K562 (cell line): ENCODE results near the gene INHA. TPM values are rescaled to one million over a fixed set of nuclear protein-coding genes. Genes with fewer than 3 reads are reported as not detected.

Experiments
- ATAC-seq: fragments of 200-7000 bp; cut with Tn5 transposase; 3 replicates; pipeline ENCODE4 v1.9.1; 2020; ENCODE audit warnings: moderate library complexity
- BruUV-seq: library from RNA; stranded (reverse); fragments of 400-500 nt; replicated peaks from 2 replicates; lab custom pipeline; 2021; lab: Mats Ljungman, UMichigan
- CTCF ChIA-PET: fragments of 300-600 bp; formaldehyde crosslinking; extraction: SDS; loops from one replicate; lab custom pipeline; 2021; ENCODE audit warnings: low intra/inter-chr PET ratio; lab: Yijun Ruan, JAX
- POLR2A ChIA-PET: fragments of 300-600, 350-650 bp; sonication (Branson Sonifier 250); formaldehyde crosslinking; extraction: SDS; loops from one replicate; lab custom pipeline; 2021; ENCODE audit warnings: antibody characterized with exemption, inconsistent platforms; lab: Yijun Ruan, JAX
- DNase-seq, 4 experiments: peaks; one replicate each; pipeline versions ENCODE4 v3.0.0 to v3.0.0-alpha.2; 2011 to 2018; ENCODE audit warnings: low spot score in 3 of 4, mixed read lengths in 3 of 4; ENCODE audit errors: extremely low read depth in 1 of 4
- FAIRE-seq: peaks from 2 replicates; lab custom pipeline; 2011; peaks lifted over from hg19 to GRCh38; lab: Jason Lieb, UNC
- H2AFZ ChIP-seq: 2 replicates; pipeline ENCODE4 v1.6.0; 2011; ENCODE audit warnings: low read depth, low read length, control low read depth, inconsistent platforms
- H3K27ac ChIP-seq: fragments of 200-600 bp; 3 replicates; pipeline ENCODE4 v1.8.0; 2011; ENCODE audit warnings: low read depth, mild to moderate bottlenecking, control low read depth, inconsistent platforms, low read length, moderate library complexity, mixed read lengths; ENCODE audit errors: extremely low read depth
- H3K27me3 ChIP-seq, 2 experiments: fragments of 300-600 bp in 1 of 2; 2 replicates in 1 of 2; 3 replicates in 1 of 2; pipeline versions ENCODE4 v1.6.0 to v1.8.0; 2011; ENCODE audit warnings: inconsistent platforms in 2 of 2, low read length in 2 of 2, mild to moderate bottlenecking in 1 of 2, mixed read lengths in 1 of 2, moderate library complexity in 1 of 2; ENCODE audit not compliant: control insufficient read depth in 2 of 2, insufficient read depth in 2 of 2
- H3K36me3 ChIP-seq: fragments of 300-600 bp; 3 replicates; pipeline ENCODE4 v1.8.0; 2011; ENCODE audit warnings: mild to moderate bottlenecking, low read length, inconsistent platforms; ENCODE audit not compliant: control insufficient read depth, insufficient read depth
- H3K4me1 ChIP-seq, 2 experiments: fragments of 200-600 bp in 1 of 2; replicated peaks in 1 of 2; 2 replicates in 1 of 2; 3 replicates in 1 of 2; pipeline versions ENCODE4 v1.5.1 to v1.8.0; 2011; ENCODE audit warnings: inconsistent platforms in 2 of 2, low read length in 2 of 2, mild to moderate bottlenecking in 1 of 2, mixed read lengths in 1 of 2, moderate library complexity in 1 of 2; ENCODE audit not compliant: control insufficient read depth in 2 of 2, insufficient read depth in 2 of 2
- H3K4me2 ChIP-seq: 2 replicates; pipeline ENCODE4 v1.6.1; 2011; ENCODE audit warnings: low read length, control low read depth, inconsistent platforms, mixed read lengths; ENCODE audit not compliant: insufficient read depth
- H3K4me3 ChIP-seq: fragments of 200-600 bp; sonication (generic), shearing (Covaris generic); 2 replicates; pipeline ENCODE4 v1.5.1; 2016; ENCODE audit warnings: control low read depth, inconsistent platforms
- H3K79me2 ChIP-seq: fragments of 200-600 bp; 3 replicates; pipeline ENCODE4 v1.8.0; 2011; ENCODE audit warnings: low read length, inconsistent platforms; ENCODE audit not compliant: control insufficient read depth, insufficient read depth
- H3K9ac ChIP-seq, 2 experiments: 2 replicates each; pipeline versions ENCODE4 v1.6.0 to v1.6.1; 2011; ENCODE audit warnings: low read depth in 2 of 2, low read length in 2 of 2, control low read depth in 1 of 2, inconsistent platforms in 1 of 2, mild to moderate bottlenecking in 1 of 2, mixed read lengths in 1 of 2; ENCODE audit not compliant: insufficient read depth in 1 of 2
- H3K9me1 ChIP-seq: one replicate; pipeline ENCODE4 v1.6.0; 2011; ENCODE audit warnings: inconsistent platforms, mild to moderate bottlenecking, low read length, moderate library complexity; ENCODE audit not compliant: control insufficient read depth, insufficient read depth
- H3K9me3 ChIP-seq: replicated peaks from 2 replicates; pipeline ENCODE4 v1.5.1; 2011; ENCODE audit warnings: low read depth, low read length, inconsistent platforms; ENCODE audit not compliant: control insufficient read depth, insufficient read depth
- H4K20me1 ChIP-seq: replicated peaks from 2 replicates; pipeline ENCODE4 v1.6.1; 2011; ENCODE audit warnings: low read length, inconsistent platforms, mixed read lengths; ENCODE audit not compliant: control insufficient read depth, insufficient read depth
- KDM5B ChIP-seq: fragments of 200-600 bp; sonication (generic); IDR thresholded peaks from 2 replicates; pipeline ENCODE4 v1.6.1; 2012; ENCODE audit warnings: low read depth, mild to moderate bottlenecking, moderate library complexity, low read length, control low read depth, inconsistent platforms; ENCODE audit not compliant: insufficient replicate concordance
- NFE2 ChIP-seq: IDR thresholded peaks from 2 replicates; pipeline ENCODE4 v1.6.1; 2014; ENCODE audit warnings: antibody characterized with exemption, low read depth
- SIN3A ChIP-seq, 2 experiments: fragments of 150-350 bp in 1 of 2; IDR thresholded peaks; 2 replicates each; pipeline ENCODE4 v1.6.1; 2011 to 2016; ENCODE audit warnings: borderline replicate concordance in 2 of 2, low read depth in 2 of 2, low read length in 2 of 2, mild to moderate bottlenecking in 2 of 2, moderate library complexity in 2 of 2; ENCODE audit not compliant: control insufficient read depth in 1 of 2
- TSC22D4 ChIP-seq: fragments of 450-650 bp; IDR thresholded peaks from 2 replicates; pipeline ENCODE4 v1.6.1; 2016; ENCODE audit warnings: missing genetic modification characterization, missing biosample characterization, control low read depth
- XRCC3 ChIP-seq: fragments of 450-650 bp; IDR thresholded peaks from 2 replicates; pipeline ENCODE4 v1.6.1; 2017; ENCODE audit warnings: mild to moderate bottlenecking, moderate library complexity
- ZNF316 ChIP-seq: fragments of 450-650 bp; IDR thresholded peaks from 2 replicates; pipeline ENCODE4 v1.6.1; 2016
- WGBS: fragments of 100-300 bp; shearing (Covaris generic); methylation state at CpG from one replicate; pipeline ENCODE4 v1.1.6; 2016; ENCODE audit warnings: low coverage, mixed read lengths; ENCODE audit not compliant: insufficient coverage; ENCODE audit errors: missing lambda C conversion rate; 5-methylcytosine and 5-hydroxymethylcytosine counted together
- in situ Hi-C: fragments of 300-500 bp; cut with MboI; formaldehyde crosslinking; loops from 4 replicates; pipeline ENCODE4 v1.15.0; 2018; ENCODE audit warnings: inconsistent platforms, mixed read lengths
- intact Hi-C: fragments of 100-400 bp; cut with micrococcal nuclease; formaldehyde crosslinking; loops from 2 replicates; pipeline ENCODE4 v1.14.2; 2022
- polyA plus RNA-seq, 8 experiments: library from polyadenylated mRNA; depleted of rRNA in 4 of 8; stranded (reverse) in 5 of 8; unstranded in 3 of 8; fragments of >200 nt; fragmentation: Nextera tagmentation in 2 of 8; fragmentation: Illumina TruSeq in 1 of 8; extraction: Ambion mirVana in 2 of 8; extraction: Trizol in 1 of 8; gene quantifications; 2 replicates each; pipeline versions ENCODE4 v1.2.1 to v1.2.3, GENCODE V29; 2011 to 2014; ENCODE audit warnings: inconsistent platforms in 1 of 8, missing spikeins in 1 of 8
- total RNA-seq, 7 experiments: library from RNA; depleted of rRNA in 6 of 7; stranded (reverse); fragments of >200 nt in 6 of 7; fragmentation: Illumina TruSeq in 2 of 7; extraction: Trizol in 2 of 7; gene quantifications; 2 replicates each; pipeline versions ENCODE4 v1.2.1 to v1.2.3, GENCODE V29; 2011 to 2021; ENCODE audit warnings: low replicate concordance in 1 of 7
- TF ChIP-seq, protein P1 (sequence below), 2 experiments: fragments of 450-650 bp; formaldehyde crosslinking in 1 of 2; IDR thresholded peaks; 2 replicates each; pipeline versions ENCODE4 v1.4.0 to v1.6.1; 2014 to 2020; ENCODE audit warnings: mild to moderate bottlenecking in 2 of 2, borderline replicate concordance in 1 of 2, low read depth in 1 of 2
- TF ChIP-seq, protein P2 (sequence below), 3 experiments: IDR thresholded peaks in 2 of 3; conservative IDR thresholded peaks in 1 of 3; 2 replicates each; pipeline ENCODE4 v1.5.1; 2011 to 2012; ENCODE audit warnings: low read length in 3 of 3, mild to moderate bottlenecking in 3 of 3, control low read depth in 2 of 3, improper control_type of control experiment in 1 of 3, inconsistent platforms in 1 of 3, low read depth in 1 of 3, mixed read lengths in 1 of 3, moderate library complexity in 1 of 3; ENCODE audit not compliant: insufficient read depth in 2 of 3
- TF ChIP-seq, protein P3 (sequence below): fragments of 250-450 bp; sonication (Bioruptor Pico); IDR thresholded peaks from 2 replicates; pipeline ENCODE4 v1.8.0; 2022; ENCODE audit warnings: inconsistent platforms

Gene INHA
- total and polyA plus RNA-seq, 9 of the 15 experiments (the other 6 are each of a cell fraction or from before 2014, with no cell fraction given), result 0.07 to 1.9 (median 0.40) TPM

DNA sequence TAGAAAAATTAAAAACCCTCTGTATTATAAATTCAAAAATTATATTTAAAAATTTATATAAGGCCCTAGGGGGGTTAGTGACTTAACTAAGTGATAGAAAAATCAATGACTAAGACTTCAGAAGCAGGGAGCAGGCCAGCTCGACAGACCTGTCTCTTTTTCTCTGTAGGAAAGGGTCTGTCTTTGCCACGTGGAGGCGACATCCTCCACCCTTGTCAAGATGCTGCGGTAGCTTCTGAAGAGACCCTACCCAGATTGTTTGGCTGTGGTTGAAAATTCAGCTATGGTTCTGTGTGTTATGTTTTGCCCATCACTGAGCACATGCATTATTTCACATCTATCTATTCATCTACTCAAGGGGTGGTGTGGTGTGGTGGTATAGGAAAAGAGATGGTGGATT lies 47.1 kb downstream of the INHA start:
- Histone ChIP-seq H4K20me1 (no peaks in the 10 kb centered on the region; the same call in 1 of the 2 replicates), H3K79me2 (no peaks in the 10 kb centered on the region), H3K4me1 (no peaks in the 10 kb centered on the region; a peak in 1 of 5 replicates), H3K4me3 (no peak overlapping the region), H2AFZ (no peak overlapping the region), H3K9me3 (no peaks in the 10 kb centered on the region), H3K9me1 (no peaks in the 10 kb centered on the region), H3K36me3 (no peaks in the 10 kb centered on the region), H3K9ac (no peak overlapping the region), H3K4me2 (no peak overlapping the region), H3K27ac (no peak overlapping the region), H3K27me3 (peaks cover 2 to 5% of the 10 kb centered on the region in 2 experiments; a peak in 1 of 5 replicates)
- POLR2A ChIA-PET, result no interaction called here
- FAIRE-seq, result peak; percentile 32
- peak; percentile 85 for ATAC-seq
- CTCF ChIA-PET, result no interaction called here
- intact Hi-C loops (loop anchor here (1.0 kb wide), 1 partner anchor 23 kb away; no protein-coding TSS in a partner anchor), in situ Hi-C loops (no loop called here)
- 8% methylated on average over 4 of the region's 4 CpGs for WGBS
- BruUV-seq, result no TSS peak
- peak in 2 of 4 experiments; percentile 35 to 40 for DNase-seq
- TF ChIP-seq, protein P1, sequence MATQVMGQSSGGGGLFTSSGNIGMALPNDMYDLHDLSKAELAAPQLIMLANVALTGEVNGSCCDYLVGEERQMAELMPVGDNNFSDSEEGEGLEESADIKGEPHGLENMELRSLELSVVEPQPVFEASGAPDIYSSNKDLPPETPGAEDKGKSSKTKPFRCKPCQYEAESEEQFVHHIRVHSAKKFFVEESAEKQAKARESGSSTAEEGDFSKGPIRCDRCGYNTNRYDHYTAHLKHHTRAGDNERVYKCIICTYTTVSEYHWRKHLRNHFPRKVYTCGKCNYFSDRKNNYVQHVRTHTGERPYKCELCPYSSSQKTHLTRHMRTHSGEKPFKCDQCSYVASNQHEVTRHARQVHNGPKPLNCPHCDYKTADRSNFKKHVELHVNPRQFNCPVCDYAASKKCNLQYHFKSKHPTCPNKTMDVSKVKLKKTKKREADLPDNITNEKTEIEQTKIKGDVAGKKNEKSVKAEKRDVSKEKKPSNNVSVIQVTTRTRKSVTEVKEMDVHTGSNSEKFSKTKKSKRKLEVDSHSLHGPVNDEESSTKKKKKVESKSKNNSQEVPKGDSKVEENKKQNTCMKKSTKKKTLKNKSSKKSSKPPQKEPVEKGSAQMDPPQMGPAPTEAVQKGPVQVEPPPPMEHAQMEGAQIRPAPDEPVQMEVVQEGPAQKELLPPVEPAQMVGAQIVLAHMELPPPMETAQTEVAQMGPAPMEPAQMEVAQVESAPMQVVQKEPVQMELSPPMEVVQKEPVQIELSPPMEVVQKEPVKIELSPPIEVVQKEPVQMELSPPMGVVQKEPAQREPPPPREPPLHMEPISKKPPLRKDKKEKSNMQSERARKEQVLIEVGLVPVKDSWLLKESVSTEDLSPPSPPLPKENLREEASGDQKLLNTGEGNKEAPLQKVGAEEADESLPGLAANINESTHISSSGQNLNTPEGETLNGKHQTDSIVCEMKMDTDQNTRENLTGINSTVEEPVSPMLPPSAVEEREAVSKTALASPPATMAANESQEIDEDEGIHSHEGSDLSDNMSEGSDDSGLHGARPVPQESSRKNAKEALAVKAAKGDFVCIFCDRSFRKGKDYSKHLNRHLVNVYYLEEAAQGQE (IDR thresholded peaks at IDR 0.05; ENCODE audit: borderline replicate concordance), result peak; percentile 33; the same call in 1 of the 2 replicates
- TF ChIP-seq, protein P1 (CRISPR knock-in tag; IDR thresholded peaks at IDR 0.05; ENCODE audit: low read depth), result no peak
- TF ChIP-seq, protein P2, sequence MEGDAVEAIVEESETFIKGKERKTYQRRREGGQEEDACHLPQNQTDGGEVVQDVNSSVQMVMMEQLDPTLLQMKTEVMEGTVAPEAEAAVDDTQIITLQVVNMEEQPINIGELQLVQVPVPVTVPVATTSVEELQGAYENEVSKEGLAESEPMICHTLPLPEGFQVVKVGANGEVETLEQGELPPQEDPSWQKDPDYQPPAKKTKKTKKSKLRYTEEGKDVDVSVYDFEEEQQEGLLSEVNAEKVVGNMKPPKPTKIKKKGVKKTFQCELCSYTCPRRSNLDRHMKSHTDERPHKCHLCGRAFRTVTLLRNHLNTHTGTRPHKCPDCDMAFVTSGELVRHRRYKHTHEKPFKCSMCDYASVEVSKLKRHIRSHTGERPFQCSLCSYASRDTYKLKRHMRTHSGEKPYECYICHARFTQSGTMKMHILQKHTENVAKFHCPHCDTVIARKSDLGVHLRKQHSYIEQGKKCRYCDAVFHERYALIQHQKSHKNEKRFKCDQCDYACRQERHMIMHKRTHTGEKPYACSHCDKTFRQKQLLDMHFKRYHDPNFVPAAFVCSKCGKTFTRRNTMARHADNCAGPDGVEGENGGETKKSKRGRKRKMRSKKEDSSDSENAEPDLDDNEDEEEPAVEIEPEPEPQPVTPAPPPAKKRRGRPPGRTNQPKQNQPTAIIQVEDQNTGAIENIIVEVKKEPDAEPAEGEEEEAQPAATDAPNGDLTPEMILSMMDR (IDR thresholded peaks at IDR 0.05 in 2 of 3, conservative IDR thresholded peaks at IDR 0.05 in 1 of 3; ENCODE audit: insufficient read depth in 2 of 3, low read depth in 1 of 3, low read length in 3 of 3), result peak; percentile 39 to 54 (median 47); a peak in 5 of 6 replicates
- TF ChIP-seq NFE2 (no peak), ZNF316 (no peak), SIN3A (IDR thresholded peaks at IDR 0.05; ENCODE audit: borderline replicate concordance in 2 of 2, control insufficient read depth in 1 of 2, low read depth in 2 of 2, low read length in 2 of 2) (no peak), XRCC3 (no peak), TSC22D4 (no peak), KDM5B (no peak)
- TF ChIP-seq, protein P3, sequence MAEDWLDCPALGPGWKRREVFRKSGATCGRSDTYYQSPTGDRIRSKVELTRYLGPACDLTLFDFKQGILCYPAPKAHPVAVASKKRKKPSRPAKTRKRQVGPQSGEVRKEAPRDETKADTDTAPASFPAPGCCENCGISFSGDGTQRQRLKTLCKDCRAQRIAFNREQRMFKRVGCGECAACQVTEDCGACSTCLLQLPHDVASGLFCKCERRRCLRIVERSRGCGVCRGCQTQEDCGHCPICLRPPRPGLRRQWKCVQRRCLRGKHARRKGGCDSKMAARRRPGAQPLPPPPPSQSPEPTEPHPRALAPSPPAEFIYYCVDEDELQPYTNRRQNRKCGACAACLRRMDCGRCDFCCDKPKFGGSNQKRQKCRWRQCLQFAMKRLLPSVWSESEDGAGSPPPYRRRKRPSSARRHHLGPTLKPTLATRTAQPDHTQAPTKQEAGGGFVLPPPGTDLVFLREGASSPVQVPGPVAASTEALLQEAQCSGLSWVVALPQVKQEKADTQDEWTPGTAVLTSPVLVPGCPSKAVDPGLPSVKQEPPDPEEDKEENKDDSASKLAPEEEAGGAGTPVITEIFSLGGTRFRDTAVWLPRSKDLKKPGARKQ, result no peak
